Mesenchymal stem cell (in vitro differentiated cells and primary cell): ENCODE results near the gene CLASP1.
"Not testable (repeated sequence)": the region's sequence is repeated elsewhere in the genome, so short reads cannot be mapped to it uniquely, and the experiment has no call there.

Experiments
- DNase-seq: peaks from one replicate; pipeline ENCODE4 v3.0.0-alpha.2; 2013
- H2AFZ ChIP-seq: one replicate; pipeline ENCODE4 v1.6.1; 2013; ENCODE audit warnings: low read depth, mild to moderate bottlenecking, control low read depth, inconsistent platforms, low read length, moderate library complexity
- H2AK5ac ChIP-seq: 2 replicates; pipeline ENCODE4 v1.6.1; 2013; ENCODE audit warnings: low read length, moderate library complexity, mild to moderate bottlenecking, inconsistent platforms; ENCODE audit not compliant: severe bottlenecking
- H2BK120ac ChIP-seq: one replicate; pipeline ENCODE4 v1.6.1; 2013; ENCODE audit warnings: low read depth, mild to moderate bottlenecking, inconsistent platforms, low read length, moderate library complexity
- H2BK12ac ChIP-seq, 2 experiments: one replicate each; pipeline ENCODE4 v1.6.1; 2013; ENCODE audit warnings: inconsistent platforms in 2 of 2, low read length in 2 of 2, mild to moderate bottlenecking in 2 of 2, moderate library complexity in 2 of 2, control low read depth in 1 of 2
- H2BK15ac ChIP-seq: one replicate; pipeline ENCODE4 v1.6.1; 2013; ENCODE audit warnings: mild to moderate bottlenecking, low read depth, inconsistent platforms; ENCODE audit not compliant: poor library complexity, severe bottlenecking
- H2BK5ac ChIP-seq: 2 replicates; pipeline ENCODE4 v1.6.1; 2013; ENCODE audit warnings: low read depth, mild to moderate bottlenecking, low read length, control low read depth, inconsistent platforms; ENCODE audit not compliant: poor library complexity, severe bottlenecking
- H3K14ac ChIP-seq, 2 experiments: one replicate each; pipeline ENCODE4 v1.6.1; 2013; ENCODE audit warnings: inconsistent platforms in 2 of 2, low read length in 2 of 2, control low read depth in 1 of 2, mild to moderate bottlenecking in 1 of 2, moderate library complexity in 1 of 2
- H3K18ac ChIP-seq, 2 experiments: one replicate each; pipeline ENCODE4 v1.6.1; 2013; ENCODE audit warnings: inconsistent platforms in 2 of 2, low read length in 2 of 2, control low read depth in 1 of 2, low read depth in 1 of 2, mild to moderate bottlenecking in 1 of 2
- H3K23ac ChIP-seq, 2 experiments: one replicate each; pipeline ENCODE4 v1.6.1; 2013; ENCODE audit warnings: inconsistent platforms in 2 of 2, low read length in 2 of 2, mild to moderate bottlenecking in 2 of 2, moderate library complexity in 2 of 2, control low read depth in 1 of 2
- H3K27ac ChIP-seq: 2 replicates; pipeline ENCODE4 v1.5.1; 2013; ENCODE audit warnings: mild to moderate bottlenecking, moderate library complexity, low read length, control low read depth, inconsistent platforms; ENCODE audit not compliant: poor library complexity, severe bottlenecking
- H3K27me3 ChIP-seq, 2 experiments: 2 replicates each; pipeline versions ENCODE4 v1.6.1 to v1.7.0; 2013; ENCODE audit warnings: low read length in 2 of 2, mild to moderate bottlenecking in 2 of 2, moderate library complexity in 2 of 2, control low read depth in 1 of 2, inconsistent platforms in 1 of 2; ENCODE audit not compliant: control insufficient read depth in 1 of 2, insufficient read depth in 1 of 2
- H3K36me3 ChIP-seq, 2 experiments: 2 replicates each; pipeline versions ENCODE4 v1.6.1 to v1.7.0; 2013; ENCODE audit warnings: low read length in 2 of 2, control low read depth in 1 of 2, inconsistent platforms in 1 of 2, low read depth in 1 of 2, mild to moderate bottlenecking in 1 of 2; ENCODE audit not compliant: insufficient read depth in 2 of 2, control insufficient read depth in 1 of 2
- H3K4ac ChIP-seq, 2 experiments: one replicate each; pipeline ENCODE4 v1.6.1; 2013; ENCODE audit warnings: inconsistent platforms in 2 of 2, low read length in 2 of 2, mild to moderate bottlenecking in 2 of 2, moderate library complexity in 2 of 2, control low read depth in 1 of 2, low read depth in 1 of 2
- H3K4me1 ChIP-seq: 2 replicates; pipeline ENCODE4 v1.6.1; 2013; ENCODE audit warnings: low read depth, low read length, control low read depth; ENCODE audit not compliant: control insufficient read depth, insufficient read depth
- H3K4me2 ChIP-seq: 2 replicates; pipeline ENCODE4 v1.6.1; 2013; ENCODE audit warnings: low read length, mild to moderate bottlenecking, inconsistent platforms; ENCODE audit not compliant: poor library complexity, severe bottlenecking
- H3K4me3 ChIP-seq, 2 experiments: 2 replicates each; pipeline versions ENCODE4 v1.5.1 to v1.7.0; 2013; ENCODE audit warnings: low read length in 2 of 2, mild to moderate bottlenecking in 2 of 2, control low read depth in 1 of 2, low read depth in 1 of 2; ENCODE audit not compliant: insufficient read depth in 1 of 2
- H3K79me1 ChIP-seq: replicated peaks from 2 replicates; pipeline ENCODE4 v1.6.1; 2013; ENCODE audit warnings: mild to moderate bottlenecking, control low read depth, low read length, inconsistent platforms; ENCODE audit not compliant: poor library complexity, severe bottlenecking
- H3K9ac ChIP-seq: 2 replicates; pipeline ENCODE4 v1.7.0; 2013; ENCODE audit warnings: mild to moderate bottlenecking, low read length, moderate library complexity
- H3K9me3 ChIP-seq: 2 replicates; pipeline ENCODE4 v1.7.0; 2013; ENCODE audit warnings: mild to moderate bottlenecking, low read length; ENCODE audit not compliant: control insufficient read depth
- H4K8ac ChIP-seq: one replicate; pipeline ENCODE4 v1.6.1; 2013; ENCODE audit warnings: inconsistent platforms, mild to moderate bottlenecking, low read length, moderate library complexity
- H4K91ac ChIP-seq: one replicate; pipeline ENCODE4 v1.6.1; 2013; ENCODE audit warnings: mild to moderate bottlenecking, low read length, inconsistent platforms
- WGBS: methylation state at CpG from one replicate; pipeline ENCODE4 v1.1.7; 2013; ENCODE audit warnings: mixed read lengths; 5-methylcytosine and 5-hydroxymethylcytosine counted together

Gene CLASP1

GRCh38 chr2:121682396-121683298 lies 33.4 kb upstream of the CLASP1 start:
- Histone ChIP-seq H3K27ac (no peak overlapping the region), H2BK5ac (no peak overlapping the region), H3K14ac (no peak overlapping the region), H3K36me3 (no peaks in the 10 kb centered on the region), H3K9me3 (peaks cover 44% of the 10 kb centered on the region), H3K79me1 (no peaks in the 10 kb centered on the region), H3K27me3 (no peaks in the 10 kb centered on the region), H3K9ac (no peak overlapping the region), H3K4ac (no peak overlapping the region), H3K4me1 (no peaks in the 10 kb centered on the region), H2BK120ac (no peak overlapping the region), H3K18ac (no peak overlapping the region), H4K8ac (no peak overlapping the region), H2AK5ac (no peak overlapping the region), H2BK12ac (no peak overlapping the region), H2BK15ac (no peak overlapping the region), H2AFZ (no peak overlapping the region), H3K4me3 (no peak overlapping the region), H4K91ac (no peak overlapping the region), H3K23ac (no peak overlapping the region), H3K4me2 (no peak overlapping the region)
- no peak for DNase-seq
- 90% methylated on average over 17 of the region's 17 CpGs for WGBS

GRCh38 chr2:121677855-121678254 lies 28.6 kb upstream of the CLASP1 start:
- no peak overlapping the region for H2AK5ac ChIP-seq

DNA sequence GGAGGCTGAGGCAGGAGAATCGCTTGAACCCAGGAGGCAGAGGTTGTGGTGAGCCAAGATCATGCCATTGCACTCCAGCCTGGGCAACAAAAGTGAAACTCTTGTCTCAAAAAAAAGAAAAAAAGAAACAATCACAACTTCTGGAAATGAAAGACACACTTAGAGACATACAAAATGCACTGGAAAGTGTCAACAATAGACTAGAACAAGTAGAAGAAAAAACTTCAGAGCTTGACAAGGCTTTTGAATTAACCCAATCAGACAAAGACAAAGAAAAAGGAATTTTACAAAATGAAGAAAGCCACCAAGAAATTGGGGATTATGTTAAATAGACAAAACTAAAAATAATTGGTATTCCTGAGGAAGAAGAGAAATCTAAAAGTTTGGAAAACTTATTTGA lies 22.4 kb upstream of the CLASP1 start:
- not testable (repeated sequence) for H4K91ac ChIP-seq, H3K4ac ChIP-seq, H2AFZ ChIP-seq, DNase-seq, H2BK5ac ChIP-seq, H3K18ac ChIP-seq, H3K27me3 ChIP-seq, H3K79me1 ChIP-seq, H2AK5ac ChIP-seq, H3K9ac ChIP-seq, H2BK120ac ChIP-seq, H3K23ac ChIP-seq, H3K4me3 ChIP-seq, H4K8ac ChIP-seq, H3K4me1 ChIP-seq, H2BK12ac ChIP-seq, H2BK15ac ChIP-seq, H3K27ac ChIP-seq, H3K36me3 ChIP-seq, H3K14ac ChIP-seq, H3K4me2 ChIP-seq
- H3K9me3 ChIP-seq: peaks cover 38% of the 10 kb centered on the region
- WGBS: no CpG with 5 or more reads among the region's 1 CpG

More at GRCh38 chr2:121677855-121678254, 28.6 kb upstream of the CLASP1 start:
- H3K79me1 ChIP-seq: no peaks in the 10 kb centered on the region
- H3K4me3 ChIP-seq: no peak overlapping the region
- no peaks in the 10 kb centered on the region for H3K36me3 ChIP-seq
- H3K23ac ChIP-seq: no peak overlapping the region
- H3K9ac ChIP-seq: no peak overlapping the region
- no peak overlapping the region for H3K4me2 ChIP-seq
- H2BK5ac ChIP-seq: no peak overlapping the region
- H4K91ac ChIP-seq: no peak overlapping the region
- no peaks in the 10 kb centered on the region for H3K4me1 ChIP-seq
- no peak overlapping the region for H3K27ac ChIP-seq
- H2BK12ac ChIP-seq: no peak overlapping the region
- H2BK15ac ChIP-seq: no peak overlapping the region
- no peak overlapping the region for H3K14ac ChIP-seq
- no peak overlapping the region for H3K18ac ChIP-seq
- no peak overlapping the region for H4K8ac ChIP-seq
- no peak overlapping the region for H2BK120ac ChIP-seq
- no peak overlapping the region for H3K4ac ChIP-seq
- H3K9me3 ChIP-seq: peaks cover 47% of the 10 kb centered on the region
- no peak for DNase-seq
- no peaks in the 10 kb centered on the region for H3K27me3 ChIP-seq
- no peak overlapping the region for H2AFZ ChIP-seq

- H3K9me3 ChIP-seq: peaks cover 31% of the 10 kb centered on the region
- no peak for DNase-seq
- no peak overlapping the region for H2BK15ac ChIP-seq
- H3K14ac ChIP-seq: no peak overlapping the region
- H4K91ac ChIP-seq: no peak overlapping the region
- no peak overlapping the region for H3K23ac ChIP-seq
- no peak overlapping the region for H2AK5ac ChIP-seq
- H2BK120ac ChIP-seq: no peak overlapping the region
- no peak overlapping the region for H2BK5ac ChIP-seq
- no peaks in the 10 kb centered on the region for H3K4me1 ChIP-seq
- no peak overlapping the region for H2BK12ac ChIP-seq
- no peak overlapping the region for H4K8ac ChIP-seq
- H3K4me3 ChIP-seq: no peak overlapping the region
- H3K27me3 ChIP-seq: no peaks in the 10 kb centered on the region
- H2AFZ ChIP-seq: no peak overlapping the region
- H3K36me3 ChIP-seq: no peaks in the 10 kb centered on the region
- H3K4me2 ChIP-seq: no peak overlapping the region
- no peak overlapping the region for H3K9ac ChIP-seq
- no peaks in the 10 kb centered on the region for H3K79me1 ChIP-seq
- no peak overlapping the region for H3K27ac ChIP-seq
- H3K18ac ChIP-seq: no peak overlapping the region
- H3K4ac ChIP-seq: no peak overlapping the region
These were observed 20.9 kb upstream of the CLASP1 start for GRCh38 chr2:121670181-121670580.
